ENCODE results near the gene PEX5L. TPM values are rescaled to one million over a fixed set of nuclear protein-coding genes. Genes with fewer than 3 reads are reported as not detected.
A peak's percentile ranks its signal among the peaks of the same experiment; 100 is the strongest.

PEX5L gene
- total and polyA plus RNA-seq, 2 experiments from 2014 or later, result 6.3 to 7.0 TPM

DNA sequence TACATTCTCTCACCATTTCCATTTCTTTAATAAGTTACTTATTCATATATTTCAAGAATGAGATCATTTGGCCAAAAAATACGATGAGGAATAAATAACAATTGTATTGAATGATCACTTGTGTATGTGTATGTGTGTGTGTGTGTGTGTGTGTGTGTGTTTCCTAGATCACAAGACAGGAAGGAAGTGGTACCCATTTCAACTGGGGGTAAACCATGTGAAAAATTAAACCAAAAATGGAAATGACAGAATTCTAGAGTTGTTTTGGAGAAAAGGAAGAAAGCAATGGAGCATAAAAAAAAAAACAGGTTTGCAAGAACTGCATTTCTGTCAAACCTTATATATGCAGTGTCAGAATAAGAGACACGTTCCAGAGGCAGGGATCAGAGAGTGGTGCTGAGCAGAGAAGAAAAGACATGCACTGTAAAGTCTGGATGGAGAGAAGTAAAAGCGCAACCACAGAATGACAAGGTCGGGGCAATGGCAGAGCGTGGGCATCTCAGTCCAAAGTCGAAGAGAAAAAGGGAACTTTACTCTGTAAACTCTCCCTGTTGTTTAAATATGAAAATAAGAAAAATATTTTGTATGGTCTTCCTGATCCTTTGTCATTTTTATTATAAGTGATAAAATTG, 75.5 kb downstream of the PEX5L start:
- H3K36me3 Mint-ChIP-seq (ENCODE audit: low read depth), result no peaks in the 10 kb centered on the region
- H3K27ac ChIP-seq (ENCODE audit: low read depth), result no peak overlapping the region
- TF ChIP-seq CREB1 (CRISPR knock-in tag; IDR thresholded peaks at IDR 0.05; ENCODE audit: low read depth) (no peak), STAT1 (IDR thresholded peaks at IDR 0.05; ENCODE audit: unreplicated experiment) (no peak), EZH2phosphoT487 (IDR thresholded peaks at IDR 0.05; ENCODE audit: unreplicated experiment) (no peak), ZNF331 (CRISPR knock-in tag; IDR thresholded peaks at IDR 0.05; ENCODE audit: low read depth) (no peak), JUNB (IDR thresholded peaks at IDR 0.05; ENCODE audit: unreplicated experiment) (no peak)
- H3K36me3 ChIP-seq (ENCODE audit: insufficient read depth), result no peaks in the 10 kb centered on the region
- no peak overlapping the region for H3K27ac Mint-ChIP-seq
- no peaks in the 10 kb centered on the region; the same call in 1 of the 2 replicates for H3K4me1 ChIP-seq (ENCODE audit: insufficient read depth)
- H4K20me1 ChIP-seq (replicated peaks; ENCODE audit: insufficient read depth), result no peaks in the 10 kb centered on the region
- ATAC-seq (no peak), DNase-seq (ENCODE audit: low spot score) (no peak)
- no peak overlapping the region for H2AFZ ChIP-seq
- no peaks in the 10 kb centered on the region for H3K27me3 ChIP-seq (ENCODE audit: insufficient read depth)
- H3K9me3 Mint-ChIP-seq, result no peaks in the 10 kb centered on the region
- H3K4me1 Mint-ChIP-seq, result peaks cover 3% of the 10 kb centered on the region; the same call in 2 of the 3 replicates
- no peaks in the 10 kb centered on the region for H3K9me2 ChIP-seq (ENCODE audit: insufficient read depth)
- peaks cover 3% of the 10 kb centered on the region for H3K27me3 Mint-ChIP-seq (ENCODE audit: insufficient read depth, low read depth, poor library complexity)
- H3F3A ChIP-seq (replicated peaks; ENCODE audit: low read depth), result no peaks in the 10 kb centered on the region
- no peak overlapping the region for H3K4me2 ChIP-seq
- no peaks in the 10 kb centered on the region for H3K79me2 ChIP-seq (replicated peaks; ENCODE audit: insufficient read depth)
- no peak overlapping the region for H3K4me3 Mint-ChIP-seq
- H3K4me3 ChIP-seq, result no peak overlapping the region

GRCh38 chr3:179958759-179959158, 78.0 kb downstream of the PEX5L start:
- Histone ChIP-seq H3K79me2 (replicated peaks; ENCODE audit: insufficient read depth) (no peaks in the 10 kb centered on the region), H3K27ac (ENCODE audit: low read depth) (no peak overlapping the region), H3K4me2 (no peak overlapping the region), H3K4me1 (ENCODE audit: insufficient read depth) (no peaks in the 10 kb centered on the region), H3K27me3 (ENCODE audit: insufficient read depth) (no peaks in the 10 kb centered on the region), H4K20me1 (replicated peaks; ENCODE audit: insufficient read depth) (no peaks in the 10 kb centered on the region), H3K36me3 (ENCODE audit: insufficient read depth) (no peaks in the 10 kb centered on the region), H3K9me2 (ENCODE audit: insufficient read depth) (no peaks in the 10 kb centered on the region), H3F3A (replicated peaks; ENCODE audit: low read depth) (no peaks in the 10 kb centered on the region), H3K4me3 (no peak overlapping the region), H2AFZ (no peak overlapping the region)
- H3K27me3 Mint-ChIP-seq (ENCODE audit: insufficient read depth, low read depth, poor library complexity), result peaks cover 6% of the 10 kb centered on the region
- no peaks in the 10 kb centered on the region for H3K9me3 Mint-ChIP-seq
- ATAC-seq (0 out of 3 replicates have a peak, but pooled peaks have one; percentile 25), DNase-seq (ENCODE audit: low spot score) (no peak)
- peaks cover 3% of the 10 kb centered on the region; the same call in 2 of the 3 replicates for H3K4me1 Mint-ChIP-seq
- H3K27ac Mint-ChIP-seq, result no peak overlapping the region
- H3K36me3 Mint-ChIP-seq (ENCODE audit: low read depth), result no peaks in the 10 kb centered on the region
- H3K4me3 Mint-ChIP-seq, result no peak overlapping the region
- TF ChIP-seq ZNF462 (CRISPR knock-in tag; IDR thresholded peaks at IDR 0.05), result no peak
- TF ChIP-seq STAT1 (IDR thresholded peaks at IDR 0.05; ENCODE audit: unreplicated experiment), result no peak
- TF ChIP-seq ZNF331 (CRISPR knock-in tag; IDR thresholded peaks at IDR 0.05; ENCODE audit: low read depth), result no peak
- no peak for TF ChIP-seq POLR2AphosphoS5 (IDR thresholded peaks at IDR 0.05; ENCODE audit: low read depth)
- no peak for TF ChIP-seq CREB1 (CRISPR knock-in tag; IDR thresholded peaks at IDR 0.05; ENCODE audit: low read depth)
- TF ChIP-seq NANOG (IDR thresholded peaks at IDR 0.05; ENCODE audit: borderline replicate concordance), result no peak
- no peak for TF ChIP-seq ZNF114 (CRISPR knock-in tag; IDR thresholded peaks at IDR 0.05)
- TF ChIP-seq, protein P1, sequence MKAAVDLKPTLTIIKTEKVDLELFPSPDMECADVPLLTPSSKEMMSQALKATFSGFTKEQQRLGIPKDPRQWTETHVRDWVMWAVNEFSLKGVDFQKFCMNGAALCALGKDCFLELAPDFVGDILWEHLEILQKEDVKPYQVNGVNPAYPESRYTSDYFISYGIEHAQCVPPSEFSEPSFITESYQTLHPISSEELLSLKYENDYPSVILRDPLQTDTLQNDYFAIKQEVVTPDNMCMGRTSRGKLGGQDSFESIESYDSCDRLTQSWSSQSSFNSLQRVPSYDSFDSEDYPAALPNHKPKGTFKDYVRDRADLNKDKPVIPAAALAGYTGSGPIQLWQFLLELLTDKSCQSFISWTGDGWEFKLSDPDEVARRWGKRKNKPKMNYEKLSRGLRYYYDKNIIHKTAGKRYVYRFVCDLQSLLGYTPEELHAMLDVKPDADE (IDR thresholded peaks at IDR 0.05), result no peak
- TF ChIP-seq, protein P2, sequence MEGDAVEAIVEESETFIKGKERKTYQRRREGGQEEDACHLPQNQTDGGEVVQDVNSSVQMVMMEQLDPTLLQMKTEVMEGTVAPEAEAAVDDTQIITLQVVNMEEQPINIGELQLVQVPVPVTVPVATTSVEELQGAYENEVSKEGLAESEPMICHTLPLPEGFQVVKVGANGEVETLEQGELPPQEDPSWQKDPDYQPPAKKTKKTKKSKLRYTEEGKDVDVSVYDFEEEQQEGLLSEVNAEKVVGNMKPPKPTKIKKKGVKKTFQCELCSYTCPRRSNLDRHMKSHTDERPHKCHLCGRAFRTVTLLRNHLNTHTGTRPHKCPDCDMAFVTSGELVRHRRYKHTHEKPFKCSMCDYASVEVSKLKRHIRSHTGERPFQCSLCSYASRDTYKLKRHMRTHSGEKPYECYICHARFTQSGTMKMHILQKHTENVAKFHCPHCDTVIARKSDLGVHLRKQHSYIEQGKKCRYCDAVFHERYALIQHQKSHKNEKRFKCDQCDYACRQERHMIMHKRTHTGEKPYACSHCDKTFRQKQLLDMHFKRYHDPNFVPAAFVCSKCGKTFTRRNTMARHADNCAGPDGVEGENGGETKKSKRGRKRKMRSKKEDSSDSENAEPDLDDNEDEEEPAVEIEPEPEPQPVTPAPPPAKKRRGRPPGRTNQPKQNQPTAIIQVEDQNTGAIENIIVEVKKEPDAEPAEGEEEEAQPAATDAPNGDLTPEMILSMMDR (conservative IDR thresholded peaks at IDR 0.05; ENCODE audit: low read depth in 2 of 2), result no peak
- no peak for TF ChIP-seq EZH2 (IDR thresholded peaks at IDR 0.05; ENCODE audit: low read depth, unreplicated experiment)
- TF ChIP-seq JUNB (IDR thresholded peaks at IDR 0.05; ENCODE audit: unreplicated experiment), result no peak
